K562 (cell line): Measurements from ENCODE around the gene PAPSS2. TPM values are rescaled to one million over a fixed set of nuclear protein-coding genes. Genes with fewer than 3 reads are reported as not detected.

ENCODE experiments used
- ATAC-seq: fragments of 200-7000 bp; cut with Tn5 transposase; 3 replicates; pipeline ENCODE4 v1.9.1; 2020; ENCODE audit warnings: moderate library complexity
- BruUV-seq: library from RNA; stranded (reverse); fragments of 400-500 nt; replicated peaks from 2 replicates; lab custom pipeline; 2021; lab: Mats Ljungman, UMichigan
- CTCF ChIA-PET: fragments of 300-600 bp; formaldehyde crosslinking; extraction: SDS; loops from one replicate; lab custom pipeline; 2021; ENCODE audit warnings: low intra/inter-chr PET ratio; lab: Yijun Ruan, JAX
- POLR2A ChIA-PET: fragments of 300-600, 350-650 bp; sonication (Branson Sonifier 250); formaldehyde crosslinking; extraction: SDS; loops from one replicate; lab custom pipeline; 2021; ENCODE audit warnings: antibody characterized with exemption, inconsistent platforms; lab: Yijun Ruan, JAX
- DNase-seq, 4 experiments: peaks; one replicate each; pipeline versions ENCODE4 v3.0.0 to v3.0.0-alpha.2; 2011 to 2018; ENCODE audit warnings: low spot score in 3 of 4, mixed read lengths in 3 of 4; ENCODE audit errors: extremely low read depth in 1 of 4
- FAIRE-seq: peaks from 2 replicates; lab custom pipeline; 2011; peaks lifted over from hg19 to GRCh38; lab: Jason Lieb, UNC
- H2AFZ ChIP-seq: 2 replicates; pipeline ENCODE4 v1.6.0; 2011; ENCODE audit warnings: low read depth, low read length, control low read depth, inconsistent platforms
- H3K27ac ChIP-seq: fragments of 200-600 bp; 3 replicates; pipeline ENCODE4 v1.8.0; 2011; ENCODE audit warnings: low read depth, mild to moderate bottlenecking, control low read depth, inconsistent platforms, low read length, moderate library complexity, mixed read lengths; ENCODE audit errors: extremely low read depth
- H3K27me3 ChIP-seq, 2 experiments: fragments of 300-600 bp in 1 of 2; 2 replicates in 1 of 2; 3 replicates in 1 of 2; pipeline versions ENCODE4 v1.6.0 to v1.8.0; 2011; ENCODE audit warnings: inconsistent platforms in 2 of 2, low read length in 2 of 2, mild to moderate bottlenecking in 1 of 2, mixed read lengths in 1 of 2, moderate library complexity in 1 of 2; ENCODE audit not compliant: control insufficient read depth in 2 of 2, insufficient read depth in 2 of 2
- H3K36me3 ChIP-seq: fragments of 300-600 bp; 3 replicates; pipeline ENCODE4 v1.8.0; 2011; ENCODE audit warnings: mild to moderate bottlenecking, low read length, inconsistent platforms; ENCODE audit not compliant: control insufficient read depth, insufficient read depth
- H3K4me1 ChIP-seq, 2 experiments: fragments of 200-600 bp in 1 of 2; replicated peaks in 1 of 2; 2 replicates in 1 of 2; 3 replicates in 1 of 2; pipeline versions ENCODE4 v1.5.1 to v1.8.0; 2011; ENCODE audit warnings: inconsistent platforms in 2 of 2, low read length in 2 of 2, mild to moderate bottlenecking in 1 of 2, mixed read lengths in 1 of 2, moderate library complexity in 1 of 2; ENCODE audit not compliant: control insufficient read depth in 2 of 2, insufficient read depth in 2 of 2
- H3K4me2 ChIP-seq: 2 replicates; pipeline ENCODE4 v1.6.1; 2011; ENCODE audit warnings: low read length, control low read depth, inconsistent platforms, mixed read lengths; ENCODE audit not compliant: insufficient read depth
- H3K4me3 ChIP-seq: fragments of 200-600 bp; sonication (generic), shearing (Covaris generic); 2 replicates; pipeline ENCODE4 v1.5.1; 2016; ENCODE audit warnings: control low read depth, inconsistent platforms
- H3K79me2 ChIP-seq: fragments of 200-600 bp; 3 replicates; pipeline ENCODE4 v1.8.0; 2011; ENCODE audit warnings: low read length, inconsistent platforms; ENCODE audit not compliant: control insufficient read depth, insufficient read depth
- H3K9ac ChIP-seq, 2 experiments: 2 replicates each; pipeline versions ENCODE4 v1.6.0 to v1.6.1; 2011; ENCODE audit warnings: low read depth in 2 of 2, low read length in 2 of 2, control low read depth in 1 of 2, inconsistent platforms in 1 of 2, mild to moderate bottlenecking in 1 of 2, mixed read lengths in 1 of 2; ENCODE audit not compliant: insufficient read depth in 1 of 2
- H3K9me1 ChIP-seq: one replicate; pipeline ENCODE4 v1.6.0; 2011; ENCODE audit warnings: inconsistent platforms, mild to moderate bottlenecking, low read length, moderate library complexity; ENCODE audit not compliant: control insufficient read depth, insufficient read depth
- H3K9me3 ChIP-seq: replicated peaks from 2 replicates; pipeline ENCODE4 v1.5.1; 2011; ENCODE audit warnings: low read depth, low read length, inconsistent platforms; ENCODE audit not compliant: control insufficient read depth, insufficient read depth
- H4K20me1 ChIP-seq: replicated peaks from 2 replicates; pipeline ENCODE4 v1.6.1; 2011; ENCODE audit warnings: low read length, inconsistent platforms, mixed read lengths; ENCODE audit not compliant: control insufficient read depth, insufficient read depth
- CEBPG ChIP-seq, 3 experiments: fragments of 200-800 bp in 1 of 3; sonication (Bioruptor generic) in 1 of 3; sonication (generic) in 1 of 3; formaldehyde crosslinking in 1 of 3; IDR thresholded peaks in 2 of 3; conservative IDR thresholded peaks in 1 of 3; 2 replicates each; pipeline versions ENCODE4 v1.6.1 to v1.8.0; 2016 to 2022; ENCODE audit warnings: missing compliant biosample characterization in 2 of 3, missing genetic modification characterization in 2 of 3, mild to moderate bottlenecking in 1 of 3, missing genetic modification reagents in 1 of 3
- FOXJ3 ChIP-seq: sonication (generic); formaldehyde crosslinking; IDR thresholded peaks from 2 replicates; pipeline ENCODE4 v1.4.0; 2020; ENCODE audit warnings: mild to moderate bottlenecking, missing genetic modification reagents
- IFI16 ChIP-seq: fragments of 250-450 bp; sonication (Bioruptor Pico); IDR thresholded peaks from 2 replicates; pipeline ENCODE4 v2.1.2; 2022; ENCODE audit warnings: mild to moderate bottlenecking, inconsistent platforms
- PHB ChIP-seq: fragments of 250-450 bp; sonication (Bioruptor Pico); IDR thresholded peaks from 2 replicates; pipeline ENCODE4 v1.5.0; 2021
- RFX5 ChIP-seq: IDR thresholded peaks from 2 replicates; pipeline ENCODE4 v1.6.1; 2011; ENCODE audit warnings: low read depth, mild to moderate bottlenecking, improper control_type of control experiment, low read length
- WGBS: fragments of 100-300 bp; shearing (Covaris generic); methylation state at CpG from one replicate; pipeline ENCODE4 v1.1.6; 2016; ENCODE audit warnings: low coverage, mixed read lengths; ENCODE audit not compliant: insufficient coverage; ENCODE audit errors: missing lambda C conversion rate; 5-methylcytosine and 5-hydroxymethylcytosine counted together
- in situ Hi-C: fragments of 300-500 bp; cut with MboI; formaldehyde crosslinking; loops from 4 replicates; pipeline ENCODE4 v1.15.0; 2018; ENCODE audit warnings: inconsistent platforms, mixed read lengths
- intact Hi-C: fragments of 100-400 bp; cut with micrococcal nuclease; formaldehyde crosslinking; loops from 2 replicates; pipeline ENCODE4 v1.14.2; 2022
- polyA plus RNA-seq, 8 experiments: library from polyadenylated mRNA; depleted of rRNA in 4 of 8; stranded (reverse) in 5 of 8; unstranded in 3 of 8; fragments of >200 nt; fragmentation: Nextera tagmentation in 2 of 8; fragmentation: Illumina TruSeq in 1 of 8; extraction: Ambion mirVana in 2 of 8; extraction: Trizol in 1 of 8; gene quantifications; 2 replicates each; pipeline versions ENCODE4 v1.2.1 to v1.2.3, GENCODE V29; 2011 to 2014; ENCODE audit warnings: inconsistent platforms in 1 of 8, missing spikeins in 1 of 8
- total RNA-seq, 7 experiments: library from RNA; depleted of rRNA in 6 of 7; stranded (reverse); fragments of >200 nt in 6 of 7; fragmentation: Illumina TruSeq in 2 of 7; extraction: Trizol in 2 of 7; gene quantifications; 2 replicates each; pipeline versions ENCODE4 v1.2.1 to v1.2.3, GENCODE V29; 2011 to 2021; ENCODE audit warnings: low replicate concordance in 1 of 7
- TF ChIP-seq, protein P1 (sequence below): fragments of 200-400 bp; formaldehyde crosslinking; IDR thresholded peaks from 2 replicates; pipeline ENCODE4 v1.6.1; 2017; ENCODE audit warnings: mild to moderate bottlenecking, low read depth, low read length, moderate library complexity

The PAPSS2 gene
- total and polyA plus RNA-seq, 9 of the 15 experiments (the other 6 are each of a cell fraction or from before 2014, with no cell fraction given): 0.01 to 0.29 TPM; not detected in 7

DNA sequence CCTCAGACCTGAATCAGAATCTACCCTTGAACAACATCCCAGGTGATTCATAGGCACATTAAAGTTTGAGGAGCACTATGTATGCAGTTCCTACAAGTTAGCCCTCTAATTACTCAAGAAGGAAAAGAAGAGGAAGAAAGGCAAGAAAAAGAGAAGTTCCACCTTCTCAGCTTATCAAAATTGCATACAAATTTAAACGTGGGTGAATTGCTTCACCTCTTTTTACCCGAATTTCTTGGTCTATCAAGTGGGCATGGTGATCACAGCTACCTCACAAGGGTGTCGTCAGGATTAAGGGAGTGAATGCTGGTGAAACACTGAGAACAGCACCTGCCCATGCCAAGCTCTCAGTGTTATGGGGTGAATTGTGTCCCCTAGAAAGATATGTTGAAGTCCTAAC, 43.8 kb upstream of the PAPSS2 start:
- Histone ChIP-seq H3K9me3 (no peaks in the 10 kb centered on the region), H3K79me2 (no peaks in the 10 kb centered on the region), H3K27ac (no peak overlapping the region), H3K9ac (no peak overlapping the region), H3K4me2 (no peak overlapping the region), H3K27me3 (peaks cover 4 to 20% of the 10 kb centered on the region in 2 experiments; a peak in 3 of 5 replicates), H3K4me3 (no peak overlapping the region), H2AFZ (no peak overlapping the region), H4K20me1 (no peaks in the 10 kb centered on the region), H3K36me3 (no peaks in the 10 kb centered on the region), H3K9me1 (no peaks in the 10 kb centered on the region), H3K4me1 (no peaks in the 10 kb centered on the region)
- in situ Hi-C loops: no loop called here
- ChIA-PET POLR2A (interaction anchor here (0.8 kb wide), 1 partner anchor 50 kb away, joined by 3 read pairs; no protein-coding TSS in a partner anchor), CTCF (no interaction called here)
- WGBS: 0% methylated on average over 3 of the region's 3 CpGs
- DNase-seq (no peak), ATAC-seq (no peak), FAIRE-seq (no peak)
- intact Hi-C loops: no loop called here
- no TSS peak for BruUV-seq
- no peak for TF ChIP-seq PHB (CRISPR knock-in tag)
- no peak for TF ChIP-seq RFX5
- TF ChIP-seq IFI16: no peak
- TF ChIP-seq, protein P1, sequence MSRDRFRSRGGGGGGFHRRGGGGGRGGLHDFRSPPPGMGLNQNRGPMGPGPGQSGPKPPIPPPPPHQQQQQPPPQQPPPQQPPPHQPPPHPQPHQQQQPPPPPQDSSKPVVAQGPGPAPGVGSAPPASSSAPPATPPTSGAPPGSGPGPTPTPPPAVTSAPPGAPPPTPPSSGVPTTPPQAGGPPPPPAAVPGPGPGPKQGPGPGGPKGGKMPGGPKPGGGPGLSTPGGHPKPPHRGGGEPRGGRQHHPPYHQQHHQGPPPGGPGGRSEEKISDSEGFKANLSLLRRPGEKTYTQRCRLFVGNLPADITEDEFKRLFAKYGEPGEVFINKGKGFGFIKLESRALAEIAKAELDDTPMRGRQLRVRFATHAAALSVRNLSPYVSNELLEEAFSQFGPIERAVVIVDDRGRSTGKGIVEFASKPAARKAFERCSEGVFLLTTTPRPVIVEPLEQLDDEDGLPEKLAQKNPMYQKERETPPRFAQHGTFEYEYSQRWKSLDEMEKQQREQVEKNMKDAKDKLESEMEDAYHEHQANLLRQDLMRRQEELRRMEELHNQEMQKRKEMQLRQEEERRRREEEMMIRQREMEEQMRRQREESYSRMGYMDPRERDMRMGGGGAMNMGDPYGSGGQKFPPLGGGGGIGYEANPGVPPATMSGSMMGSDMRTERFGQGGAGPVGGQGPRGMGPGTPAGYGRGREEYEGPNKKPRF: no peak
- TF ChIP-seq CEBPG (CRISPR knock-in tag; IDR thresholded peaks at IDR 0.05): no peak
- no peak for TF ChIP-seq CEBPG (tag; conservative IDR thresholded peaks at IDR 0.05 in 1 of 2, IDR thresholded peaks at IDR 0.05 in 1 of 2)
- no peak for TF ChIP-seq FOXJ3
